ENCODE data around the gene ESPL1.

Gene ESPL1

DNA sequence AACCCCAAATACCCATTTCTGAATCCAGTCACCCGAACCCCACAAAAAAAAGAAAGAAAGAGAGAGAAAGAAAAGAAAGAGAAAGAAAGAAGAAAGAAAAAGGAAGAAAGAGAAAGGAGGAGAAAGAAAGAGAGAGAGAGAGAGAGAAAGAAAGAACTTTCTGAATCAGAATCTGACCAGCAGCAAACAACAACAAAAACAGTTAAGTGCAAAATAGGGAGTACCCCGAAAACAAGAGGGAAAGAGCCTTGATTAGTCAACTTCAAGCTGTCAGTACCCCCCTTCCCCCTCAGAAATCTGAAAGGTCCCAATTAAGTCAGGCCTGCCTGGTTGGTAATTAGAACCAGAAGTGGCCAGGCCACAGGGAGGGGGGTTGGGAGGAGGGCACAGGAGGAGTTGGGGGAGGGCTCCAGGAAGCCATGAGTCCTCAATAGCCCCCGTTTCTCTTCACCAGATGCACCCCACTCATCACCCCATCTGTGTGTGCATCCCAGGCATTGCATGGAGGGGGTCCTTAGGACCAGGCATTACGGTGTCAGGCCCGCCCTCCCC lies 45.9 kb upstream of the ESPL1 start:
- Histone ChIP-seq H3K36me3 (ENCODE audit: insufficient read depth, insufficient read length, low read length) (no peaks in the 10 kb centered on the region), H3K27me3 (ENCODE audit: insufficient read depth, insufficient read length) (peaks cover 26% of the 10 kb centered on the region), H3K9ac (ENCODE audit: insufficient read length, low read depth) (no peak overlapping the region), H3K4me1 (ENCODE audit: insufficient read depth, insufficient read length) (peaks cover 39% of the 10 kb centered on the region), H3K9me3 (ENCODE audit: insufficient read depth, low read length) (no peaks in the 10 kb centered on the region), H3K4me3 (ENCODE audit: insufficient read length, low read depth) (peak overlapping the region; percentile 21)
- DNase-seq (ENCODE audit: low read depth, low spot score), result no peak
- TF ChIP-seq ZNF274 (IDR thresholded peaks at IDR 0.05; ENCODE audit: low read depth, low read length) (no peak), YY1 (IDR thresholded peaks at IDR 0.05; ENCODE audit: insufficient read depth, insufficient read length) (no peak), SUZ12 (IDR thresholded peaks at IDR 0.05; ENCODE audit: extremely low read depth, insufficient read depth, insufficient read length) (no peak)

GRCh38 chr12:53222806-53223261 lies 45.3 kb upstream of the ESPL1 start:
- H3K36me3 ChIP-seq (ENCODE audit: insufficient read depth, insufficient read length, low read length), result no peaks in the 10 kb centered on the region
- peaks cover 36% of the 10 kb centered on the region for H3K4me1 ChIP-seq (ENCODE audit: insufficient read depth, insufficient read length)
- DNase-seq (ENCODE audit: low read depth, low spot score), result no peak
- peak overlapping the region; percentile 2 for H3K9ac ChIP-seq (ENCODE audit: insufficient read length, low read depth)
- peaks cover 26% of the 10 kb centered on the region for H3K27me3 ChIP-seq (ENCODE audit: insufficient read depth, insufficient read length)
- no peaks in the 10 kb centered on the region for H3K9me3 ChIP-seq (ENCODE audit: insufficient read depth, low read length)
- TF ChIP-seq SUZ12 (IDR thresholded peaks at IDR 0.05; ENCODE audit: extremely low read depth, insufficient read depth, insufficient read length), result no peak
- TF ChIP-seq YY1 (IDR thresholded peaks at IDR 0.05; ENCODE audit: insufficient read depth, insufficient read length), result no peak
- no peak for TF ChIP-seq ZNF274 (IDR thresholded peaks at IDR 0.05; ENCODE audit: low read depth, low read length)
- H3K4me3 ChIP-seq (ENCODE audit: insufficient read length, low read depth), result no peak overlapping the region

GRCh38 chr12:53223389-53224060 lies 44.6 kb upstream of the ESPL1 start:
- TF ChIP-seq ZNF274 (IDR thresholded peaks at IDR 0.05; ENCODE audit: low read depth, low read length) (no peak), YY1 (IDR thresholded peaks at IDR 0.05; ENCODE audit: insufficient read depth, insufficient read length) (no peak), SUZ12 (IDR thresholded peaks at IDR 0.05; ENCODE audit: extremely low read depth, insufficient read depth, insufficient read length) (no peak)
- Histone ChIP-seq H3K4me3 (ENCODE audit: insufficient read length, low read depth) (no peak overlapping the region), H3K9me3 (ENCODE audit: insufficient read depth, low read length) (no peaks in the 10 kb centered on the region), H3K4me1 (ENCODE audit: insufficient read depth, insufficient read length) (peaks cover 32% of the 10 kb centered on the region), H3K27me3 (ENCODE audit: insufficient read depth, insufficient read length) (peaks cover 19% of the 10 kb centered on the region), H3K9ac (ENCODE audit: insufficient read length, low read depth) (peak overlapping the region; percentile 65), H3K36me3 (ENCODE audit: insufficient read depth, insufficient read length, low read length) (no peaks in the 10 kb centered on the region)
- no peak for DNase-seq (ENCODE audit: low read depth, low spot score)

- Histone ChIP-seq H3K9ac (ENCODE audit: insufficient read length, low read depth) (peak overlapping the region; percentile 65), H3K36me3 (ENCODE audit: insufficient read depth, insufficient read length, low read length) (no peaks in the 10 kb centered on the region), H3K4me1 (ENCODE audit: insufficient read depth, insufficient read length) (peaks cover 27% of the 10 kb centered on the region), H3K4me3 (ENCODE audit: insufficient read length, low read depth) (no peak overlapping the region), H3K9me3 (ENCODE audit: insufficient read depth, low read length) (no peaks in the 10 kb centered on the region), H3K27me3 (ENCODE audit: insufficient read depth, insufficient read length) (peaks cover 14% of the 10 kb centered on the region)
- DNase-seq (ENCODE audit: low read depth, low spot score), result peak; percentile 61
- TF ChIP-seq YY1 (IDR thresholded peaks at IDR 0.05; ENCODE audit: insufficient read depth, insufficient read length) (no peak), ZNF274 (IDR thresholded peaks at IDR 0.05; ENCODE audit: low read depth, low read length) (no peak), SUZ12 (IDR thresholded peaks at IDR 0.05; ENCODE audit: extremely low read depth, insufficient read depth, insufficient read length) (no peak)
Measured at GRCh38 chr12:53224061-53224896, 43.8 kb upstream of the ESPL1 start.

- no peak for TF ChIP-seq ZNF274 (IDR thresholded peaks at IDR 0.05; ENCODE audit: low read depth, low read length)
- TF ChIP-seq YY1 (IDR thresholded peaks at IDR 0.05; ENCODE audit: insufficient read depth, insufficient read length), result no peak
- no peak for TF ChIP-seq SUZ12 (IDR thresholded peaks at IDR 0.05; ENCODE audit: extremely low read depth, insufficient read depth, insufficient read length)
- peaks cover 26% of the 10 kb centered on the region for H3K4me1 ChIP-seq (ENCODE audit: insufficient read depth, insufficient read length)
- H3K9ac ChIP-seq (ENCODE audit: insufficient read length, low read depth), result no peak overlapping the region
- H3K9me3 ChIP-seq (ENCODE audit: insufficient read depth, low read length), result no peaks in the 10 kb centered on the region
- no peak for DNase-seq (ENCODE audit: low read depth, low spot score)
- H3K27me3 ChIP-seq (ENCODE audit: insufficient read depth, insufficient read length), result peaks cover 7% of the 10 kb centered on the region
- no peak overlapping the region for H3K4me3 ChIP-seq (ENCODE audit: insufficient read length, low read depth)
- no peaks in the 10 kb centered on the region for H3K36me3 ChIP-seq (ENCODE audit: insufficient read depth, insufficient read length, low read length)
Measured at GRCh38 chr12:53224897-53225634, 43.0 kb upstream of the ESPL1 start.

GRCh38 chr12:53225635-53226424 lies 42.3 kb upstream of the ESPL1 start:
- Histone ChIP-seq H3K9ac (ENCODE audit: insufficient read length, low read depth) (no peak overlapping the region), H3K4me3 (ENCODE audit: insufficient read length, low read depth) (no peak overlapping the region), H3K4me1 (ENCODE audit: insufficient read depth, insufficient read length) (peaks cover 26% of the 10 kb centered on the region), H3K27me3 (ENCODE audit: insufficient read depth, insufficient read length) (peaks cover 3% of the 10 kb centered on the region), H3K9me3 (ENCODE audit: insufficient read depth, low read length) (no peaks in the 10 kb centered on the region), H3K36me3 (ENCODE audit: insufficient read depth, insufficient read length, low read length) (no peaks in the 10 kb centered on the region)
- TF ChIP-seq SUZ12 (IDR thresholded peaks at IDR 0.05; ENCODE audit: extremely low read depth, insufficient read depth, insufficient read length) (no peak), YY1 (IDR thresholded peaks at IDR 0.05; ENCODE audit: insufficient read depth, insufficient read length) (no peak), ZNF274 (IDR thresholded peaks at IDR 0.05; ENCODE audit: low read depth, low read length) (no peak)
- no peak for DNase-seq (ENCODE audit: low read depth, low spot score)

Data from NT2/D1 (cell line).